GM18502 (cell line): Measurements from ENCODE around the gene RALGPS1.

Experiments used
- ATAC-seq: cut with Tn5 transposase; IDR thresholded peaks from one replicate; pipeline ENCODE4 v1.9.1; 2021; ENCODE audit warnings: mild to moderate bottlenecking; ENCODE audit not compliant: unreplicated experiment, poor library complexity

The RALGPS1 gene

DNA sequence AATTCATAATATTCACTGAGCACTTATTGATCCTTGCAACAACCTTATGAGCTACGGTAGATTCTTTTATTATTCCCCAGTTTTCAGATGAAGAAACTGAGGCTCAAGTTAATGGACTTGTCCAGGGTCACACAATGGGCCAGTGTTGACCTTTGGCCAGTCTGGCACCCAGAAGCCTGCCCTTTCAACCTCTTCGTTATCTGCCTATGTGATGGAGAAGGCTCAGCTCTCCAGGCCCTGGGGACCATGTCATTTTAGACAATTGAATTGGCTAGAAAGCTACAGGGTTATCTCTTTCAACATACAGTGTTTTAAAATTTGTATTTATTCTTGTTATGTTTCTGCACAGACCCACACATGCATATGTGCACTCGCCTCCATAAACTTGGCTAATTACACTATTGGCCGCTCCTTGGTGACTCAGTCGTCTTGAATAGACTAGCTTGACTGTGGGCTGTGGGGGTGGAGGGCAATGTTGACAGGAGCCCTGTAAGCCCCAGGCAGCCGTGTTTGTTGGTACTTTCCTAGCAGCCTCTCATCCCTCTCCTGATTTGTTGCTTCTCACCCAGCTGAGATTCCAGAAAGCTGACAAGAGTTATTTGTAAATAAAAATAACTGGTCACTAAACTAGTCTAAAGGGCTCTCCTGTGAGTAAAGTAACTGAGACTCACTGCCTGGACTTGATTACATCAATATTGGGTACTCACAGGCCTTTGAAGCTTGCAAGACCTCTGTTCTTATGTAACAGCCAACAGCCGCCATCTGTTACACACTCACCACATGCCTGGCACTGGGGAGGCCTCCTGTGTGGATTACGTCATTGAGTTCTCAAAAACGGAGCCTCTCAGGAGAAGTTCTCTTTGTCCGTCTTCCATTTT lies 216.3 kb downstream of the RALGPS1 start:
- no peak for ATAC-seq

DNA sequence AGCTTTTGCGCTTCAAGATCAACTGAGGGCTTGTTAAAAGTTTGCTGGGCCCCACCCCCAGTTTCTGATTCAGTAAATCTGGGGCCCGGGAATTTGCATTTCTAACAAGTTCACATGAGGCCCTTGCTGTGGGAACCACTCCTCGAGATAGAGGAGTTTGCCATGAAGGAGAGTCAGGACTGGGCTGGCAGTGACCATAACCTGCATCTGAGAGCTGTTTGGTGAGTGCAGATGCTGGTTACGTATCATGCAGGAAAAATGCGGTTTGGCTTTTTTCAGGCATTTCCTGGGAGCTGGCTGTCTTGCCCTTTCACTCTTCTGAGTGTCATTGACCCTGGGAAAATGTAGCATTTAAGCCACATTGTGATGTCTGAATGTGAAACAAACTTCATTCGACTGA lies 217.3 kb downstream of the RALGPS1 start:
- no peak for ATAC-seq

GRCh38 chr9:127132375-127132774 lies 217.8 kb downstream of the RALGPS1 start:
- no peak for ATAC-seq

GRCh38 chr9:127132921-127133647 lies 218.5 kb downstream of the RALGPS1 start:
- no peak for ATAC-seq

- no peak for ATAC-seq
Observed at GRCh38 chr9:127133739-127134167, 219.2 kb downstream of the RALGPS1 start.

GRCh38 chr9:127135056-127135745 lies 220.6 kb downstream of the RALGPS1 start:
- no peak for ATAC-seq

GRCh38 chr9:127136081-127136879 lies 221.7 kb downstream of the RALGPS1 start:
- ATAC-seq = no peak

GRCh38 chr9:127136880-127137639 lies 222.5 kb downstream of the RALGPS1 start:
- no peak for ATAC-seq

GRCh38 chr9:127137640-127138360 lies 223.2 kb downstream of the RALGPS1 start:
- no peak for ATAC-seq

GRCh38 chr9:127138444-127138843 lies 223.9 kb downstream of the RALGPS1 start:
- no peak for ATAC-seq

- no peak for ATAC-seq
Observed at GRCh38 chr9:127139071-127139731, 224.6 kb downstream of the RALGPS1 start.

- ATAC-seq = no peak
Observed at GRCh38 chr9:127139775-127140174, 225.2 kb downstream of the RALGPS1 start.

- ATAC-seq = no peak
Observed at GRCh38 chr9:127140181-127140580, 225.6 kb downstream of the RALGPS1 start.

- no peak for ATAC-seq
Observed at GRCh38 chr9:127140842-127141675, 226.5 kb downstream of the RALGPS1 start.

DNA sequence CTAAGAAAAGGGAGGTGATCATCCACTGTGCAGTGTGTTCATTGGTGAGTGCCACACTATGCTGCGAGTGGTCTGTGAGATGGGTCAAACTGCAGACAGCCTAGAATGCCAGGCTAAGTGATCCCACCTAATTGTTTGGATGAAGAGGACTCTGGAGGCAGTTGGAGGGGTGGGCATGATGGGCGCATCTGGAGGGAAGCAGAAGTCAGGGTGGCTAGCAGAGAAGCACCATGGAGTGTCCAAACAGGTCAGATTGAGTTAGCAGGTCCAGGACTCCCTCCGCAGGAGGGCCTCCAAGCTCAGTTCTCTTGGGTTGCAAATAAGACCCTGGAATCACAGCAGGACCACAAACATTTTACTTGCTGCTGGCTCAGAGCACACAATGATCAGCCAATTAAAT lies 227.7 kb downstream of the RALGPS1 start:
- ATAC-seq = no peak

DNA sequence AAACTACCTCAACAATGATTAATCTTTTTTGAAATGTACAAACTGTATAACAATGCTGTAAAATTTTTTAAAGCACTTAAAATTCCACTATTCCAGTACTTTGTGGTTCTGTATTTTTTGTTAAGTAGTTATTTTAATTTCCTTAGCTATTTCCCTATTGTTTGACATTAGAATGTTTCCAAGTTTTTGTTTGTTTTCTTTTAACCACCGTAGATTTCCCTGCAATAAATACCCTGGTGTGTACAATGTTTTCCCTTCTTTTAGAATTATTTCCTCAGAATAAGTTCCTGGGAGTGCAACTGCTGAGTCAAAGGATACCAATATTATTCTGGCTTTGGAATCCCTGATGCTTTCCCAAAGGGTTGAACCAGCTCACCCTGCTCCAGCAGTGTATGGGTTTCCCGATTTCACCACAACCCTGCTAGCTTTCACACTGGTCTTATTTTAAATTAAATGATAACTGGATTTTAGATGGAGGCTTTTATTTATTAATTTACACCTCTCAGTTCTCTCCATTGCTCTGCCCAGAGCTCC lies 228.4 kb downstream of the RALGPS1 start:
- no peak for ATAC-seq

GRCh38 chr9:127143920-127144465 lies 229.4 kb downstream of the RALGPS1 start:
- ATAC-seq = no peak
